HG03575 (cell line): ENCODE measurements around the gene TCERG1L.
"Not testable (repeated sequence)": the region's sequence is repeated elsewhere in the genome, so short reads cannot be mapped to it uniquely, and the experiment has no call there.

ENCODE experiments used
- ATAC-seq: cut with Tn5 transposase; IDR thresholded peaks from one replicate; pipeline ENCODE4 v1.9.1; 2021; ENCODE audit not compliant: unreplicated experiment, insufficient number of reproducible peaks, low FRiP score; ENCODE audit errors: extremely low read depth

TCERG1L gene

DNA sequence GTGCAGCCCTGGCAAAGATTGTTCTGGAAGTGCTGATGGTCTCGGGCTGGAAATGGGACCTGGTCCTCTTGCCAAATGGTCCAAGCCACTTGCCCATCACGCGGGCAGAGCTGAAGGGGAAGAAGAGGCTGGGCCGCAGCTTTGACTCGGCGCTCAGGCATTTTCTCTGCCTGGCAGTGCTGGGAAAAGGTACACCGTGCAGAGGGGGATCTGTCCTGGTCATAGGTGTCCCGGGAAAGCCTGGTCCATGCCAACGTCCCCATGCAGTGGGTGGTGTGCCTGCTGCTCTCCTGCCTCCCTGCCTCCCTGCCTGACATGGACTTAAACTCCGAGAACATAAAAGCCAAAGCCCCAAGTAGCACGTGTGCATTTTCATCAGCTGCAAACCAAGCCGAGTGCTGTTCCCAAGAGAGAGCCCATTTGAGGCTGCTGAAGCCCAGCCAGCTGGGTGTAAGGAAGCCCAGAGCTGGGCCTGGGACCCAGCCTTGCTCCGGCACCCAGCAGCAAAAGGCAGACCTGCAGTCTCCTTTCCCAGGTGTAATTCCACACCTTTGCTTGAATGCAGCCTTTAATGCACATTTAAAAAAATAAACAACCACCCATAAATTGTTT, 72.7 kb downstream of the TCERG1L start:
- ATAC-seq = no peak

DNA sequence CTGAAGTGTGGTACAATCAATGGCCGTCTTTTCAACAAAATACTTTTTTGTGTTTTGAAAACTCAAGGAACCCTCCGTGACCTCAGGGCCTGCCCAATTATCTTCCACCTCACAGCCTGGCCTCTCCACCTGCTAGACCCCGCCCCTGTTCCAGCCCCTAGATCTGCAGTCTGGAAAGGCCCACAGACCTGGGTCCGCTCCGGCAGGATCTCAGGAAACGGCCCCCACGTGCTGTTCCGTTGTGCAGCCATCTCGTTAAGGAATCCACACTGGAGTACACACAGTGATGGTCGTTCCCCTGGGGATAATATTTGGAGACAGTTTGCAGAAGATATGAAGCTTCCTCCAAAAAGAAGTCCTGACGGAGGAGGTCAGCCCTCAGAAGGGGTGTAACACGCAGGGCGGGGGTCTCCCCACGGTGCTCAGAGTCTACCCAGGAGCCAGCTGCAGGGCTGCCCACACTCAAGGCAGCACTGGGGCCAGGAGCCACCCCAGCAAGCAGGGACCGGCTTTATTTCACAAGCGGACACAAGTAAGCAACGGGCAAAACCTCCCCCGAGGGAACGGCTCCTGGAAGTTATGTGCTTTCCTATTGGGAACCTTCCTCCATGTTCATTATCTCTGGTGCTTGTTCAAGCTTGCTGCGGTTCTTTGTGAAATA, 73.4 kb downstream of the TCERG1L start:
- ATAC-seq = no peak

DNA sequence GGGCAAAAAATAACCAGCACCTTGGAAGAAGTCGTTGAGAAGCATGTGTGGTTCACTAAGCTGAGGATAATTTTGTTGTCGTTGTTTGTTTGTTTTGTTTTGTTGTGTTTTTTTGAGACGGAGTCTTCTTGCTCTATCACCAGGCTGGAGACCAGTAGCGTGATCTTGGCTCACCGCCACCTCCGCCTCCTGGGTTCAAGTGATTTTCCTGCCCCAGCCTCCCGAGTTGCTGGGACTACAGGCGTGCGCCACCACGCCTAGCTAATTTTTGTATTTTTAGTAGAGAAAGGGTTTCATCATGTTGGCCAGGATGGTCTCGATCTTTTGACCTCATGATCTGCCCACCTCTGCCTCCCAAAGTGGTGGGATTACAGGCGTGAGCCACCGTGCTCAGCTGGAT, 76.9 kb downstream of the TCERG1L start:
- not testable (repeated sequence) for ATAC-seq

DNA sequence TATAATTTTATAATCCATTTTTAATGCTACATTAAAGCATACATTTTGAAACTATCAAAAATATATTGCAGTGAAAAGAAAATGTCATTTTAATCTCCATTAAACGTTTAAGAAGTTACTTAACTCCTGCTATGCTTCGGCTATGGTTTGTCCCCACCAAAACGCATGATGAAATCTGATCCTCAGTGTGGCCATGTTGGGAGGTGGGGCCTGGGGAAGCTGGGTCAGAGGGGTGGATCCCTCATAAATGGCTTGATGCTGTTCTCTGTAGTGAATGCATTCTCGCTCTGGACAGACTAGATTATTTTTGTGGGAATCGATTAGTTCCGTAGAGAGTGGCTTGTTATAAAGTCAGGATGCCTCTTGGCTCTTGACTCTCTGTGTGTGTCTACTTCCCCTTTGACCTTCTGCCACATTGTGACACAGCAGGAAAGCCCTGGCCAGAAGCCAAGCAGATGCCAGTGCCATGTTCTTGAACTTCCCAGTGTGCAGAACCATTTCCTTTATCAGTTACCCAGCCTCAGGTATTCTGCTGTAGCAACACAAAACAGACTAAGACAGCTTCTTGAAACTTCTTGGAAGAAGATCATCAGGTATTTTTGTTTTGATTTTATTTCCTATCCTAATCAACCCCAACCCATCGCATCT, 77.8 kb downstream of the TCERG1L start:
- ATAC-seq = no peak

DNA sequence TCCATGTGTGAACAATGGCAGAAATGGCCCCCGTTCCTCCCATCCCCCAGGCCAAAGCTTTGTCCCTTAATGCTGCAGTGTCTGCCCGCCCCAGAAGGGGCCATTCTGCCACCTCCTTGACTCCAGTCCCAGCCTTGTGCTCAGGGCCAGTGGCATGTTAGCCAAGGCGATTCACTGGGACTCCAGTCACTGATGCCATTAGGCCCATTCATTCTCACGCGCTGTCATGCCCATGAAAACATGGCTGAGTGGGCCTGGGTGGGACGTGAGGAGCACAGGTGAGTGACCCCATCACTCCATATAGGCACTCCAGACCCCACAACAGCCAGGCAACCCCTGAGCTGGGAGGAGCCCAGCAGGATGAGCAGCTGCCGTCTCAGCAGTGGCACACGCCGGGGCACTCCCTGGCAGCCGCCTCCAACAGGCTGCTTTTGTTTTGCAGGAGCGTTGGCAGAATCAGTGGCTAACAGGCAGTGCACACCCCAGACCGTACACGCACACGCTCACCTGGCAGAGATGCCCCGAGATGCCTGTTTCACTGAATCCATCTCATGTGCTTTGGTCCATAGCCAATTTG, 79.5 kb downstream of the TCERG1L start:
- no peak for ATAC-seq

DNA sequence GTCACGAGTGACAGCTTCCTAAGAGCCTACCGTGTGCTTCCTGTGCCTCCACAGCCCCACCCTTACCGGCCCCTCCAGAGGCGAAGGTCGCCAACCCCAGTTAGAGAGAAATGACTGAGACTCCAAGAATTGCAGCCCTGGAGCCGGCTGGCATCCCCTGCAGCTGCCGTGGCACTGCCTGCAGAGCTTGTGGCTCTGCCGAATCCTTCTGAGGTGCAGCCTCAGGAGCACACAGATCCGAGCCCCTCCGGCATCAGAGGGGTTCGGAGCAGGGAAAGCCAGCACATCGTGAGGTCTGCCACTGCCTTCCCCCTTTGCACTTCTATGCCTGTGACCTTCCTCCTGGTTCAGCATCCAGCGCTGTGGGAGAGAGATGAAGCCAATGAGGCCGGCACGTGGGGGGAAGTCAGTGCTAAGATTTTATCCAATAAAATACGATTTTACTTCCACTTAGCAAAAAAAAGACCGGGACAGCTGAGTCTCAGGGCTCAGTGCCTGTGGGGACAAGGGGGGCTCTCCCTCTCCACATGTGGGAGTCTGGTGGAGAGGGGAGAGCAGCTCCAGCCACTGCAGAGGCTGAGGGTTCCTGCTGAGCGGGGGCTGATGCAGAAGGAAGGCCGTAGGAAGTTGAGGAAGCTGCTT, 80.1 kb downstream of the TCERG1L start:
- ATAC-seq = no peak

DNA sequence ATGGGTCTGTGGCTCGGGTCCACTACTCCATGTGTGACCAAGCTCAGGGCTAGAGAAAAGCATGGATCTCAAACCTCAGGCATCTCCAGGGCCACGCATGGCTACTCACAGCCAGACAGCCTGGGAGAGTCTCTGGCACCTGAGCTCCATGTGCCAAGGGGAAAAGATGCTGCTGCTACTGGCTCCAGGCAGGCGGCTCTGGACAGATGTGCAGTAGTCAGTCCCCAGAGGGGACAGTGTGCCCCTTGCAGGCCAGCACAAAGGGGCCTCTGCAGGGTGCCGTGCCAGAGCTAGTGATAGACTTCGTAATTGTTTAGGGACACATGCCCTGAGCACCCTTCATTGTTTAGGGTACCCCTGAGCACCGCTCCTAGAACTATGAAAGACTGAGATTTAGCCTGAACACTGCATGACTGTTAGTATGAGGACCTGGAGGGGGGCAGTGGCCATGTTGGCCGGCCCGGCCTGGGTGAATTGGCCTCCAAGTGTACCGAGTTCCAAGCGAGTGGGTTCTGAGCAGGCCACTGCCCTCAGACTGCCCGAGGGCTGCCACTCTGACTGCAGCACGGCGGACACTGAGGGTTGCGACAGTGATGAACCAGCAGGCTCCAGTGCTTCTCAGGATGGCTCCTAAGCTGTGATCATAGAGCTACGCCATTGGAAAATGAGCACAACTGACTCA, 80.7 kb downstream of the TCERG1L start:
- ATAC-seq = no peak

DNA sequence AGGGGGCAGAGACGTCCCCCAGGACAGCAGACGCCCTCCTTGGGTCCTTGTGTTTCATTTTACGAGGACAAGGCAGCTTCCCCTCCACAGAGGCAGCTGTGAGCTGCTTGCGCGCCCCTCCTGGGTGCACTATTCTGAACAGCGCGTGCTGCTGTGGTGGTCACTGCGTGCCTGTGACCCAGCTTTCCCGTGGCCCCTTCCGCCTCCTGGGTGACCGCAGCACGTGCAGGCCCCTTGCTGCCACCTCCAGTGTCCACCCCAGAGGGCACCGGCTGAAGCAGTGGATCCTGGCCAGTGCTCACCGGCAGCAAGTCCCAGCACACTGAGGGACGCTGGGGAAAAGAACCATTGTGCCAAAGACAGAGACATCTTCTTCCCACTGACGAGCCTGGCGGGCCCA, 81.4 kb downstream of the TCERG1L start:
- ATAC-seq = no peak

DNA sequence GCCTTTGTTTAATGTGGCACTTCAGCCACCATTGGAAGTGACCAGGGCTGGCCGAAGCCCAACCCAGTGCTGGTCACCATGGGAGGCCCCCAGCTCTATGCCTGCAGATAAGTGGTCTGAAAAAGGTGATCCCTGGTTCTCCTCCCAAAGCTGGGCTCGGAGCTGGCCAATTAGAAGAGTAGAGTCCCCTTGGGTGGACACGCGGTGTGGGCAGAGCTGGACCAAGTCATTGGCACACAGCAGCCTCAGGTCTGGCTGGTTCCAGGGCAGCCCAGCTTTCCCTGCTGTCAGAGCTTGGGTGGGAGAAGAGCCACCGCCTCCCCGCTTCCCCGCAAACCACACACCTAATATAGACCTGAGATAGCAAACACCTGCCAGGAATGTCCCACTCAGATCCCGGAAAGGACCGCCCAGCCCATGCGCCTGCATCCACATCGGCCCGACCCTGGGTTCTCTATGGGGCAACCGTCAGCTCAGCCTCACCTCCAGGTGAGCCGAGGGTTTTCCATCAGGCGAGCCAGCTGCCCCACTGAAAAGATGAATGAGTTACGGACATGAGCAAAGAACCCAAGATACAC, 84.3 kb downstream of the TCERG1L start:
- no peak for ATAC-seq

DNA sequence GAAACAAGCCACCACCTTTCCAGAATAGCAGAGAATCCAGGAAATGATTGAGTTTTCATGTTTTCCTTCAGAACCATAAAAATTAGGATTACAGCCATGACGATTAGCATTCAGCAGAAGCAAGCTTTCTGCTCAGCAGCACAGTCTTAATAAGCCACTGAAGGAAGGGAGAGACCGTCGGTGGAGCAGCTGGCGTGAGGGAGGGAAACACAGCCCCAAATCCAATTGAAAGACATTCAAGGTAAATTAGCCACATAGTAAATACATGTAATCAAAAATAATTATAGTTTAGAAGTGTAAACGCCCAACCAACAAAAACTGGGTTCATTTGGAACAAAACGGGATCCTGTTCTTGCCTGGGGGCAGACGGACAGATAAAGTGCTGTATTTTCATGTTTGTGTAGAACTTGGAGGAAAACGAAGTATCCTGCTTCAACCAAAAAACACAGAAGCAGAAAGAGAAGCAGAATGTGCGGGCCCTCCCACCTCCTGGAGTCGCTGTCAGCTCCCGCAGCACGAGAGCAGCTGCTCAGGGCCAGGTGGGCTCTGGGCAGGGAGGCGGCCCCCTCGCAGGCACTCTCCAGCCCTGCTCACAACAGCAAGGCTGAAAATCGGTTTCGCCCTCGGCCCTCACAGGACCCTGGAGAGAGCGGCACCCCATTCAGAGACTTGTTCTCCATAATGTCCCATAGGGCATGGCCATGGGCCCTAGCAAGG, 84.9 kb downstream of the TCERG1L start:
- ATAC-seq = no peak

DNA sequence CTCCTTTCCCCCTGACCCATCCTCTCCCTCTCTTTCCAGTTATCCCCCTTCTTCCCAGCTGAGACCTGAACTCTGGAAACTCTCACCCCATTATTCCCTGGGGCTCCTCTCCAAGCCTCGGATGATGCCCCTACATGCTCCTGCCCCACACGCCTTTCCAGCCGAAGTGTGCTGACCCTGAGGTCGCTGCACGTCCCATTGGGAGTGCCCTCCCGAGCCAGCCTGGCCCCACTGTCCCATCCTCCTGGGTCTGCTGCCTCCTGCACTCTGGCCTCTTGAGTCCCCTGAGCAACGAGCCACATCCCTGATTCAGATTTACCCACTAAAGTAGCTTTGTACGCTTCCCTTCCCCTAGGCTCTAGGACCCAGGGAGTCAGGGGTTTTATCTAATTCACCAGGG, 87.4 kb downstream of the TCERG1L start:
- no peak for ATAC-seq

DNA sequence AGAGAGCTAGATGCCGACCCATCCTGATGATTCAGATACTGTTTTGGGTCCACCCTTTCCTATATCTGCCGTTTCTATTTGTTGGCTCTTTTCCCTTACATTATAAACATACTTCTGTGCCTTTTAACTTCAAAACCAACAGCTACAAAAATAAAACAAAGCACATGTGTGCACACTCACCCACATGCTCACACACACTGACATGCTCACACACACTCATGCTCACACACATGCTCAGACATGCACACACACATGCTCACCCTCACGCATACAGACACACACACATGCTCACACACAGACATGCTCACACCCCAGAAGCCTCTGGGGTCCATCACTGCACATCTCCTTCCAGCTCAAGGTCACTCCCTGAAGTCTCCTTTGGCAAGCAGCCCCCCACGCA, 88.1 kb downstream of the TCERG1L start:
- no peak for ATAC-seq

DNA sequence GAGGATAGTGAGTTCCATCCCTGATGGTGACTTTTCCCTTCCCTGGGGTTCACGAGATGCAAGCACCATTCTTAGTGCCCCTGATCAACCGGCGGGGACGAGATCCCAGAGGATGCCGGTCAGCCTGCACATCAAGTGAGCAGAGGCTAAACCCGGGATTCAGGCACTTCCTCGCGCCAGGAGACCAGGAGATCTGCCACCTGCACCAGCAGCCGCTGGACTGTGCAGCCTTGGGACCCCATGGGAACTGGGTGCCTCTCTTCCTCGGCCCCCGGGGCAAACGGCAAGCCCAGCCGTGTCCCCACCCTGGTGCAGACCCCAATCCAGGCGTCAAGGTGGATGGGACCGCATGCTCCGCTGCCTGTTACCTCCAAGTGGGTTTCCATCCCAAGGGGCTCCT, 88.5 kb downstream of the TCERG1L start:
- ATAC-seq = no peak

DNA sequence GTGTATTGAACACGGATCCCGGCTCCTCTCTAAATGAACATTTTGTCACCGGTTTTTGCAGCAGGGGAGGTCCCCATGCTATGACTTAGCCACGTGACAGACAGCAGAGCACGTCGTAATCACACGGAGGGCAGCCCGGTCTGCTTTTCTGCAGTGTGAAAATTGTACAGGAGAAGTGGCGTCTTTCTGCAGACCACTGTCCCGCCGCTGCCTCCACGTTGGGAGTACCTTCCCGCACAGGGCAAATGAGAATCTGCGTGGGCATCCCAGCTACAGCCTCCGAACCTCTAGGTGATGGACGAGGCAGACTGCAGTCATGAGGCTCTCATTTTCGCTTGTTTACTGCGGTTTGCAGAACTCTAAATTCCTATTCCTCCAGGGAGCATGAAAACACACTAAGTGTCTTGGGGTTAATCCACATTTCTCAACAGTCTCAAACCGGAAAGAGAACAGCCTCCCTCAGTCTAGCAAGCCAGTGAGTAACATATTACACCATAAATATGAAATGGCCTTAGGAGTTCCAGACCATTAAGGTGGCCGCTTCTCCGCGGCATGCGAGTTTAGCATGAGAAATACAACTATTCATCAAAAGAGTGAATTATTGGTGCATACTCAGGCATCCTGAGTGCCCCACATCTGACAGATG, 89.8 kb downstream of the TCERG1L start:
- no peak for ATAC-seq

DNA sequence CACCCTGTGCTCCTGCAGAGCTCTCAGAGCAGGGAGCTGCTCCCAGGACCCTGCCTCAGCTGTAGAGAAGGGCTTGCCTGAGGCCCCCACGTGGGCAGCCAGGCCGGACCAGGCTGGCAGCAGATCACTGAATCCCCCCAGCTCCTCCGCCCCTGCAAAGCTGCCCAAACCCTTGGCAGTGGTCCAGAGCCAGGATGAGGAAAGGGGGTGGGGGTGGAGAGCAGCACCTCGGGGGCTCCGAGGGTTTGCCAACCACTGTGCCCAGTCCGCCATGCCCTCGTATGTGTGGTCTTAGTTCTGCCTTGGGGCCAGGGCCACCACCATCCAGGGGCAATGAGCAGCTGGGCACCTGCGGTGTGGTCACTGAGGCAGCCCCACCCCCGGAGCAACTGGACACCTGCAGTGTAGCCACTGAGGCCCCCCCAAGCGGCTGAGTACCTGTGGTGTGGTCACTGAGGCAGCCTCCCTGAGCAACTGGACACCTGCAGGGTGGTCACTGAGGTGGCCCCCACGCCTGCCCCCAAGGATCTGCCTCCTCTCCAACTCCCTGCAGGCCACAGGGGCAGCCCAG, 90.8 kb downstream of the TCERG1L start:
- ATAC-seq = no peak

DNA sequence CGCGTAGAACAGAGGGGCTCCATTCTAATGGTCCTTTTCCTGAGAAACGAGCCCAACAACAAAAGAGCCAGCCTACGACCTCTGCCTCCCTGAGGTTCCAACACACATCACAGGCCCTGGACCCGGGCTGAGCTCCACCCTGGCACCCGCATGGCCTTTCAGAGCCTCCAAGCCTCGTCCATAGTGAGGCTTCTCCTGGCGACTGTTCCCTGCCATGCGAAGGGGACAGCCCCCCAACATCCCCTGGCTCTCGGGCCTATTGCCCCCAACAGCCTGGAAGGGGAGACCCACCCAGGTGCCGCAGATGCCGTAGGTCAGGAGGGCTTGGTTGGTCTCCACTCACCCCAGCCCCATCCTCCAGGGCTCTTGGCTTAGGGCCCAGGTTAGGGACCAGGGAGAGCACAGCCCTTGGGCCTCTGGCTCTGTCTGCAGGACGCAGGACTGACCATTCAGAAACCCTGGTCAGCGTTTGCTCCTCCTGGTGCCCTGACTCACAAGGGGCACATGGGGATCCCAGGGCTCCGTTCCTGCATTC, 91.5 kb downstream of the TCERG1L start:
- ATAC-seq = no peak

DNA sequence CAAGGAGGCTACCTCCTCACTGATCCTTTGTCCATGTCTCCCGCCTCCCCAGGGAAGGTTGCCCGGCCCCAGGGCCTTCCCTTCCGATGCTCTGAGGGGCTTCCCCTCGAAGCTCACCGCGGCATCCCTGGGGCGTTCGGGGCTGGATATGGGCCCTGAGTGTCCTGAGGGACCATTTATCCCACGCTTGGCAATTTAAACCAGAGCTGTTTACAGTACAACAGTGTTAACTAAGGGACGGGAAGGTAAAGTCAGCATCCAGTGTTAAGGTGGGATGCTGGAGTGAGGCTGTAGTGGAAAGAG, 92.0 kb downstream of the TCERG1L start:
- ATAC-seq = no peak
